Endothelial cell of umbilical vein (primary cell): ENCODE data around the gene PRMT1. TPM values are rescaled to one million over a fixed set of nuclear protein-coding genes. Genes with fewer than 3 reads are reported as not detected.

Experiments used
- BruUV-seq: library from RNA; stranded (reverse); fragments of 400-500 nt; replicated peaks from 2 replicates; lab custom pipeline; 2021; lab: Mats Ljungman, UMichigan
- CTCF ChIA-PET: fragments of 300-600, 350-600 bp; sonication (Branson Sonifier 250); formaldehyde crosslinking; loops from one replicate; lab custom pipeline; 2021; ENCODE audit warnings: antibody characterized with exemption, inconsistent platforms; lab: Charles Lee
- POLR2A ChIA-PET: fragments of 300-600, 350-600 bp; sonication (Branson Sonifier 250); formaldehyde crosslinking; loops from one replicate; lab custom pipeline; 2021; ENCODE audit warnings: antibody characterized with exemption, inconsistent platforms; lab: Charles Lee
- DNase-seq: peaks from one replicate; pipeline ENCODE4 v3.0.0-alpha.2; 2011; ENCODE audit warnings: low read depth, low spot score
- FAIRE-seq: peaks from 2 replicates; lab custom pipeline; 2011; peaks lifted over from hg19 to GRCh38; lab: Jason Lieb, UNC
- H2AFZ ChIP-seq: 2 replicates; pipeline ENCODE4 v1.6.0; 2012; ENCODE audit warnings: low read depth, low read length, control low read depth, inconsistent platforms
- H3K27ac ChIP-seq: 2 replicates; pipeline ENCODE4 v1.5.1; 2011; ENCODE audit warnings: low read depth, mild to moderate bottlenecking, control low read depth, low read length, moderate library complexity; ENCODE audit not compliant: insufficient read depth
- H3K27me3 ChIP-seq, 2 experiments: 2 replicates each; pipeline versions ENCODE4 v1.6.0 to v1.6.1; 2011; ENCODE audit warnings: low read length in 2 of 2, mixed read lengths in 1 of 2; ENCODE audit not compliant: control insufficient read depth in 2 of 2, insufficient read depth in 2 of 2
- H3K36me3 ChIP-seq, 2 experiments: 2 replicates in 1 of 2; 3 replicates in 1 of 2; pipeline ENCODE4 v1.5.1; 2011; ENCODE audit warnings: low read length in 2 of 2, mild to moderate bottlenecking in 1 of 2, moderate library complexity in 1 of 2; ENCODE audit not compliant: control insufficient read depth in 2 of 2, insufficient read depth in 2 of 2; ENCODE audit errors: extremely low read depth in 1 of 2
- H3K4me1 ChIP-seq: 3 replicates; pipeline ENCODE4 v1.5.1; 2011; ENCODE audit warnings: mild to moderate bottlenecking, low read length; ENCODE audit not compliant: control insufficient read depth, insufficient read depth; ENCODE audit errors: extremely low read depth
- H3K4me2 ChIP-seq: 2 replicates; pipeline ENCODE4 v1.6.1; 2011; ENCODE audit warnings: low read length, control low read depth, mixed read lengths; ENCODE audit not compliant: insufficient read depth
- H3K4me3 ChIP-seq, 3 experiments: fragments of 200-600 bp in 1 of 3; sonication (generic), shearing (Covaris generic) in 1 of 3; replicated peaks in 1 of 3; 2 replicates each; pipeline ENCODE4 v1.5.1; 2011 to 2016; ENCODE audit warnings: control low read depth in 3 of 3, low read length in 3 of 3, mild to moderate bottlenecking in 2 of 3, inconsistent platforms in 1 of 3, low read depth in 1 of 3, moderate library complexity in 1 of 3; ENCODE audit not compliant: insufficient read depth in 1 of 3
- H3K79me2 ChIP-seq: 2 replicates; pipeline ENCODE4 v1.6.0; 2012; ENCODE audit warnings: low read length, inconsistent platforms; ENCODE audit not compliant: control insufficient read depth, insufficient read depth
- H3K9ac ChIP-seq: replicated peaks from 2 replicates; pipeline ENCODE3; 2011; ENCODE audit warnings: low read length, control low read depth; ENCODE audit not compliant: insufficient read depth; ENCODE audit errors: extremely low read depth
- H3K9me1 ChIP-seq: replicated peaks from 3 replicates; pipeline ENCODE4 v1.6.0; 2011; ENCODE audit warnings: mild to moderate bottlenecking, low read length; ENCODE audit not compliant: control insufficient read depth, insufficient read depth; ENCODE audit errors: extremely low read depth
- H3K9me3 ChIP-seq: replicated peaks from 2 replicates; pipeline ENCODE4 v1.5.1; 2012; ENCODE audit warnings: low read length, inconsistent platforms; ENCODE audit not compliant: control insufficient read depth, insufficient read depth
- H4K20me1 ChIP-seq: replicated peaks from 2 replicates; pipeline ENCODE3; 2011; ENCODE audit warnings: mild to moderate bottlenecking, low read length; ENCODE audit not compliant: control insufficient read depth, insufficient read depth; ENCODE audit errors: extremely low read depth
- CTCF ChIP-seq, 2 donors: IDR thresholded peaks; 1 replicate in 1 of 2; 2 replicates in 1 of 2; pipeline ENCODE4 v1.5.1; 2011; ENCODE audit warnings: low read length in 2 of 2, mild to moderate bottlenecking in 2 of 2, moderate library complexity in 2 of 2, control low read depth in 1 of 2, inconsistent platforms in 1 of 2, low read depth in 1 of 2; ENCODE audit not compliant: insufficient read depth in 1 of 2; ENCODE audit errors: extremely low read depth in 1 of 2
- EZH2 ChIP-seq: IDR thresholded peaks from 2 replicates; pipeline ENCODE4 v1.6.1; 2012; ENCODE audit warnings: borderline replicate concordance, low read depth, mild to moderate bottlenecking, moderate library complexity, low read length, inconsistent platforms; ENCODE audit not compliant: severe bottlenecking
- GATA2 ChIP-seq: IDR thresholded peaks from 2 replicates; pipeline ENCODE4 v1.7.0; 2011; ENCODE audit warnings: low read depth, mild to moderate bottlenecking, moderate library complexity, mixed read lengths, low read length; ENCODE audit not compliant: insufficient read length, insufficient read depth
- JUN ChIP-seq: IDR thresholded peaks from 2 replicates; pipeline ENCODE4 v1.6.1; 2011; ENCODE audit warnings: borderline replicate concordance, low read depth; ENCODE audit not compliant: insufficient read length, insufficient read depth
- MYC ChIP-seq: IDR thresholded peaks from one replicate; pipeline ENCODE4 v1.6.1; 2011; ENCODE audit warnings: mild to moderate bottlenecking, low read depth, low read length
- dilution Hi-C: fragments of 300-500 bp; cut with MboI; formaldehyde crosslinking; loops from one replicate; pipeline ENCODE4 v1.15.0; 2019; ENCODE audit warnings: low sequenced_read_pairs; ENCODE audit not compliant: extremely low pct_ligation_motif_present
- intact Hi-C: fragments of 100-400 bp; cut with micrococcal nuclease; formaldehyde crosslinking; loops from one replicate; pipeline ENCODE4 v1.10.0; 2022
- polyA plus RNA-seq, 4 experiments: library from polyadenylated mRNA; depleted of rRNA in 3 of 4; stranded (reverse) in 3 of 4; unstranded in 1 of 4; fragments of >200 nt; gene quantifications; 2 replicates each; pipeline versions ENCODE4 v1.2.1 to v1.2.3, GENCODE V29; 2011 to 2012; ENCODE audit warnings: missing spikeins in 1 of 4
- total RNA-seq: library from RNA; stranded (reverse); gene quantifications from 2 replicates; pipeline ENCODE4 v1.2.3, GENCODE V29; 2021

The PRMT1 gene
- total and polyA plus RNA-seq, 2 donors (not counting 3 experiments of a cell fraction or from before 2014, with no cell fraction given): 242 to 542 TPM

- peak overlapping the region; percentile 93 to 97 (median 96) for H3K4me3 ChIP-seq
- peaks cover 33% of the 10 kb centered on the region for H3K4me1 ChIP-seq
- BruUV-seq: no TSS peak
- no peaks in the 10 kb centered on the region for H4K20me1 ChIP-seq
- H3K36me3 ChIP-seq: peaks cover 2 to 17% of the 10 kb centered on the region in 2 experiments
- ChIA-PET POLR2A (interaction anchor here (0.6 to 1.2 kb wide), 5 partner anchors 13 to 147 kb away, joined by 3 to 5 read pairs (median 3); partner anchors contain the start of genes BCL2L12, IRF3 and PRMT1), CTCF (interaction anchor here (0.9 to 2.4 kb wide), 4 partner anchors 22 to 72 kb away, joined by 3 to 9 read pairs (median 4); partner anchors contain the start of genes BCL2L12, IRF3 and PRMT1)
- intact Hi-C loops (loop anchor here (5.0 kb wide), 1 partner anchor 190 kb away; the partner anchor contains the start of genes ALDH16A1 and PIH1D1), dilution Hi-C loops (no loop called here)
- H2AFZ ChIP-seq: peak overlapping the region; percentile 42
- DNase-seq (no peak), FAIRE-seq (no peak)
- TF ChIP-seq CTCF (IDR thresholded peaks at IDR 0.05; ENCODE audit: extremely low read depth in 1 of 2, insufficient read depth in 1 of 2, low read depth in 1 of 2, low read length in 2 of 2) (no peak), GATA2 (no peak), EZH2 (no peak), MYC (no peak), JUN (no peak)
- peak overlapping the region; percentile 85 for H3K27ac ChIP-seq
- H3K27me3 ChIP-seq: no peaks in the 10 kb centered on the region
- H3K9me1 ChIP-seq: no peaks in the 10 kb centered on the region
- H3K4me2 ChIP-seq: peak overlapping the region; percentile 96
- no peaks in the 10 kb centered on the region for H3K9me3 ChIP-seq
- peak overlapping the region; percentile 99 for H3K9ac ChIP-seq
- peaks cover 56% of the 10 kb centered on the region for H3K79me2 ChIP-seq
Observed at GRCh38 chr19:49642492-49643035, 34.5 kb upstream of the PRMT1 start.
